ENCODE measurements around the gene ALX4. TPM values are rescaled to one million over a fixed set of nuclear protein-coding genes. Genes with fewer than 3 reads are reported as not detected.

ALX4 gene
- total RNA-seq, 1 donor from 2014 or later, result not detected

DNA sequence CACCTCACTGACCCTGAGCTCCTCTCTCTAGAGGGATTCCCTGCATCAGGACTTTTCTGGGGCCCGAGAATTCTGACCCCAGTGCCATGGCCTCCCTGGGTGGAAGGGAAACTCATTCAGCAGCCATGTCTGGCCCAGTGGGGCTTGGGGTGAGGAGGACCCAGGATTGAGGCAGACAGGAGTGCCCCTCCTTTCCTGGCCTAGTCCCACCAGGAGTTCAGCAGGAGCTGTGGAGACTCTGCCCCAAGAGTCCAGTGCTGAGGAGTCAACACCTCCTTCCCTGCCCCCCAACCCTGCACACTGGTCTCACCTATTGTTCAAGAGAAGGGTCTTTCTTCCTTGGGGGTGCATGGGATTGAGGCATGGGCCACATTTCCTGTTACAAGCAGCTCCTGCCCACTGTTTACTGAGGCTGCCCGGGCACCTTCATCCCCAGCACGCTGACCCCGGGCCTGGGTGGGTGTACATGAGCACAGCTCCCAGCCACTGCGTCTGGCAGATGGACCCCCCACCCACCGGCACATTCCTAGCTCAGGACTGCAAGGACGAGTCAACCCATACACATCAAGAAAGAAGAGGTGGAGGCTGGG is 33.9 kb downstream of the ALX4 start:
- intact Hi-C loops (cut with DNase I), result no loop called here
- no peaks in the 10 kb centered on the region for H3K9me3 ChIP-seq
- no peak for DNase-seq
- TF ChIP-seq CTCF (IDR thresholded peaks at IDR 0.05), result no peak
- no peaks in the 10 kb centered on the region for H3K36me3 ChIP-seq
- H3K27me3 ChIP-seq (ENCODE audit: low read depth), result no peaks in the 10 kb centered on the region
- H3K4me3 ChIP-seq, result no peak overlapping the region
- H3K4me1 ChIP-seq, result no peaks in the 10 kb centered on the region
- no peak for ATAC-seq
- H3K27ac ChIP-seq, result no peak overlapping the region

DNA sequence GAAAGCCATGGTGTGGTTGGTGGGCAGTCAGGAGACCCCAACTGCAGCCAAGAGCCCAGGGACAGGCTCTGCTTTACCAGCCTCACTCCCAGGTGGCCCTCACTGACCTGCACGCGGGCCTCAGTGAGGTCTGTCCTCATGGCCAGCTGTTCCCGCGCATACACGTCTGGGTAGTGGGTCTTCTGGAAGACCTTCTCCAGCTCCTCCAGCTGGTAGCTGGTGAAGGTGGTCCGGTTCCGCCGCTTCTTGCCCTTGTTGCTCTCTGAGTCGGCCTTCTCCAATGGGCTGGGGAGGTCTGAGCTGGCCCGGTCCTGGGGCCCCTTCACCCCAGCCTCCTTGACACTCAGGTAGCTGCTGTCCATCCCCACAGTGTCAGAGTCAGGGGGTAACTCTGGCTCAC is 34.7 kb downstream of the ALX4 start:
- ATAC-seq (no peak), DNase-seq (no peak)
- no peaks in the 10 kb centered on the region for H3K27me3 ChIP-seq (ENCODE audit: low read depth)
- no peaks in the 10 kb centered on the region for H3K36me3 ChIP-seq
- H3K4me3 ChIP-seq, result no peak overlapping the region
- H3K4me1 ChIP-seq, result no peaks in the 10 kb centered on the region
- no peak overlapping the region for H3K27ac ChIP-seq
- no peak for TF ChIP-seq CTCF (IDR thresholded peaks at IDR 0.05)
- H3K9me3 ChIP-seq, result no peaks in the 10 kb centered on the region
- intact Hi-C loops (cut with DNase I), result no loop called here

DNA sequence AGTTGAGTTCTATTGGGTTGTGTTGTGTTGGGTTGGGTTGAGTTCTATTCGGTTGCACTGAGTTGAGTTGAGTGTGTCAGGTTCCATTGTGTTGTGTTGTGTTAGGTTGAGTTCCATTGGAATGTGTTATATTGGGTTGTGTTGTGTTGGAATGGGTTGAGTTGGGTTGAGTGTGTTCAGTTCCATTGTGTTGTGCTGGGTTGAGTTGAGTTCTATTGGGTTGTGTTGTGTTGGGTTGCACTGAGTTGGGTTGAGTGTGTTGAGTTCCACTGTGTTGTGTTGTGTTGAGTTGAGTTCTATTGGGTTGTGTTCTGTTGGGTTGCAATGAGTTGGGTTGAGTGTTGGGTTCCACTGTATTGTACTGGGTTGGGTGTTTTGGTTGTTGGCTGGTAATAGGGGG is 35.5 kb downstream of the ALX4 start:
- no peaks in the 10 kb centered on the region for H3K36me3 ChIP-seq
- TF ChIP-seq CTCF (IDR thresholded peaks at IDR 0.05), result no peak
- DNase-seq (no peak), ATAC-seq (no peak)
- no peaks in the 10 kb centered on the region for H3K9me3 ChIP-seq
- H3K4me3 ChIP-seq, result no peak overlapping the region
- no peak overlapping the region for H3K27ac ChIP-seq
- intact Hi-C loops (cut with DNase I), result no loop called here
- H3K27me3 ChIP-seq (ENCODE audit: low read depth), result no peaks in the 10 kb centered on the region
- no peaks in the 10 kb centered on the region for H3K4me1 ChIP-seq

- H3K27ac ChIP-seq, result no peak overlapping the region
- DNase-seq, result no peak
- H3K9me3 ChIP-seq, result no peaks in the 10 kb centered on the region
- no peak overlapping the region for H3K4me3 ChIP-seq
- H3K4me1 ChIP-seq, result no peaks in the 10 kb centered on the region
- no peaks in the 10 kb centered on the region for H3K36me3 ChIP-seq
- ATAC-seq, result no peak
- intact Hi-C loops (cut with DNase I), result no loop called here
- no peaks in the 10 kb centered on the region for H3K27me3 ChIP-seq (ENCODE audit: low read depth)
- TF ChIP-seq CTCF (IDR thresholded peaks at IDR 0.05), result no peak
These were observed 38.7 kb downstream of the ALX4 start for GRCh38 chr11:44271286-44271685.

DNA sequence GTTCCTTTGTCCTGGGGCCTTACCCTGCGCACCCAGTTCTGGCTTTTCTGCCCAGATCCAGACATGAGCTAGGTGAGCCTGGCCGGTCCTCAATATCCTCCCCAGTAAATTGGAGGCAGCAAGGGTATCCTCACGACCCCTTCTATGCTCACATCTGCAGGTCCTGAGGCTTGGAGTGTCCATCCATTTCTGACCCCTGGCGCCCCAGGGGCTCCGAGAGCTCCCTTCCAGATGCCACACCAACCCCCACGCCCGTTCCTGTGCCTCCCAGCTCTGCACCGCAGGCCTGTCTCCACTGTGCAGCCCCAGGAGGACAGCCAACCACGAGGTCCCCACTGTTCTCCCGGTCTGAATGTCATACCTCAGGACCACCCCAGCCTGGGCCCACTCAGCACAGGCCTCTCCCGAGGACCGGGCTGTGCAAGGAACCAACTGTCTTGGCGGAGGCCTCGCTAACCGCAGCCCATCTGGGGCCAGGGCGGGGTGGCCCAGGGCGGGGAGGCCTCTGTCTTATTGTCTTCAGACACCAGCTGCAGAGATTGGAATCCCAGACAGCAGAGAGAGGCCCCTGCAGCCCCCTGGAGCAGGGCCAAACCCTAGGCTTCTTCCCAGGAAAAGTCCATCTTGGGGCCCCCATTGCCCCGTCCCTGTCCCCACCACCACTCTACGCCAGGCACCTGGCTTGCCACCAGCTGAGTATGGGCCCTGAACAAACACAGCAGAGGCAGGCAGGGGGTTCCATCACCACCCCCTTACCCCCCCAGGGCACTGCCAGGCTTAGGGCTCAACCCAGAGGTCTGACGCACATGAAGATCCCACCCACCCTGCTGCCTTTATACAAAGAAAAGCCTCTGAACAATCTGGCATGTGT is 39.3 kb downstream of the ALX4 start:
- intact Hi-C loops (cut with DNase I), result no loop called here
- Histone ChIP-seq H3K27ac (no peak overlapping the region), H3K27me3 (ENCODE audit: low read depth) (no peaks in the 10 kb centered on the region), H3K36me3 (no peaks in the 10 kb centered on the region), H3K4me3 (no peak overlapping the region), H3K4me1 (no peaks in the 10 kb centered on the region), H3K9me3 (no peaks in the 10 kb centered on the region)
- ATAC-seq (no peak), DNase-seq (no peak)
- no peak for TF ChIP-seq CTCF (IDR thresholded peaks at IDR 0.05)
